Suprapubic skin (tissue), 3 donors: Measurements from ENCODE around the gene SPACA4.

ENCODE experiments used
- EP300 ChIP-seq: sonication (generic); formaldehyde crosslinking; IDR thresholded peaks from one replicate; pipeline ENCODE4 v1.6.1; 2017; ENCODE audit warnings: antibody characterized with exemption
- TF ChIP-seq, protein P1 (sequence below), 2 donors: fragments of 200-600 bp in 1 of 2; fragments of 450-650 bp in 1 of 2; sonication (generic) in 1 of 2; IDR thresholded peaks; one replicate each; pipeline ENCODE4 v1.5.1; 2016 to 2019; ENCODE audit warnings: antibody characterized with exemption in 2 of 2, mild to moderate bottlenecking in 1 of 2, moderate library complexity in 1 of 2

DNA sequence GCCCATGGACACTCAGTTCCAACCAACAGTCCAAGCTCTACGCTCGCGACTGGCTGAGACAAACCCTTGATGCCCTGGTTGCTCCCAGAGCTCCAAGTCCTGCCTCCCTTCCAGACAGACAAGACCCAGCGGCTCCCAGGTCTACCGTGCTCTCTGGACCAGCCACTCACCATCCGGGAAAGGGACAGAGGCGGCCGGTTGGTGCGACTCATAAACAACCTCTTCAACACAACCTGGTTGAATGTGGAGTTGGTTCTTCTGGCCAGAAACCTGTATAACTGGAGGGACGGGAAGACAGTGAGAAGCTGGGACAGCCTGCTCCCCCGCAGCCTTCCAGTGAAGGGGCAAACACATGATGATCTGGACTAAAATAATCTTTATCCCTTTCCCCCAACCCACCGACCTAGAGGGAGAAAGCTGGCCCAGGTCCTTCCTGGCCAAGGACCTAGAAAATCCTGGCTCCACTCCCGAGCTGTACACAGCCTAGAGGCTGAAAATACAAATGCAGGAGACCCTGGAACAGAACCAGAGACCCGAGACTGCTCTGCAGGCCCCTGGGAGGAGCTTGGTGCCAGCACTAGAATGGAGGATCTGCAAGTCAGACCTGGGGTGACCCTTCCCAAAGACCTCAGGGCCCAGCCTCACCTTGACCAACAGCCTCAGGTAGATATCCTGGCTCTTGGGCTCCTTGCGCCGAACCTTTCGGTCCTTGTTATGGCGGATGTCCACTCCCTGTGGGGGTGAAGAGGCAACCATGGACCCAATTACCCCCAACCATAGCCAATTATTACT is 10.8 kb downstream of the SPACA4 start:
- TF ChIP-seq EP300: no peak
- TF ChIP-seq, protein P1, sequence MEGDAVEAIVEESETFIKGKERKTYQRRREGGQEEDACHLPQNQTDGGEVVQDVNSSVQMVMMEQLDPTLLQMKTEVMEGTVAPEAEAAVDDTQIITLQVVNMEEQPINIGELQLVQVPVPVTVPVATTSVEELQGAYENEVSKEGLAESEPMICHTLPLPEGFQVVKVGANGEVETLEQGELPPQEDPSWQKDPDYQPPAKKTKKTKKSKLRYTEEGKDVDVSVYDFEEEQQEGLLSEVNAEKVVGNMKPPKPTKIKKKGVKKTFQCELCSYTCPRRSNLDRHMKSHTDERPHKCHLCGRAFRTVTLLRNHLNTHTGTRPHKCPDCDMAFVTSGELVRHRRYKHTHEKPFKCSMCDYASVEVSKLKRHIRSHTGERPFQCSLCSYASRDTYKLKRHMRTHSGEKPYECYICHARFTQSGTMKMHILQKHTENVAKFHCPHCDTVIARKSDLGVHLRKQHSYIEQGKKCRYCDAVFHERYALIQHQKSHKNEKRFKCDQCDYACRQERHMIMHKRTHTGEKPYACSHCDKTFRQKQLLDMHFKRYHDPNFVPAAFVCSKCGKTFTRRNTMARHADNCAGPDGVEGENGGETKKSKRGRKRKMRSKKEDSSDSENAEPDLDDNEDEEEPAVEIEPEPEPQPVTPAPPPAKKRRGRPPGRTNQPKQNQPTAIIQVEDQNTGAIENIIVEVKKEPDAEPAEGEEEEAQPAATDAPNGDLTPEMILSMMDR (IDR thresholded peaks at IDR 0.05): no peak
